ENCODE results near the gene DARS1. TPM values are rescaled to one million over a fixed set of nuclear protein-coding genes. Genes with fewer than 3 reads are reported as not detected.

DARS1 gene
- total RNA-seq, 1 experiment from 2014 or later, result 63.0 TPM

GRCh38 chr2:135994281-135994680 is 8.9 kb upstream of the DARS1 start:
- Histone ChIP-seq H3K36me3 (ENCODE audit: low read depth) (no peaks in the 10 kb centered on the region), H3K9me3 (ENCODE audit: insufficient read depth, low read depth) (no peaks in the 10 kb centered on the region), H2AFZ (no peak overlapping the region), H3F3A (ENCODE audit: insufficient read depth, low read depth) (no peaks in the 10 kb centered on the region), H3K4me1 (replicated peaks; ENCODE audit: insufficient read depth) (no peaks in the 10 kb centered on the region), H3K27me3 (ENCODE audit: insufficient read depth, low read depth) (no peaks in the 10 kb centered on the region), H3K4me2 (no peak overlapping the region), H3K4me3 (no peak overlapping the region), H4K20me1 (ENCODE audit: insufficient read depth) (no peaks in the 10 kb centered on the region), H3K27ac (no peak overlapping the region), H3K79me2 (ENCODE audit: low read depth) (no peaks in the 10 kb centered on the region), H3K9me2 (ENCODE audit: insufficient read depth) (no peaks in the 10 kb centered on the region)
- BruUV-seq (replicated peaks), result no TSS peak
- ChIA-PET POLR2A (ENCODE audit: unreplicated experiment) (no interaction called here), CTCF (no interaction called here)
- intact Hi-C loops (cut with micrococcal nuclease; ENCODE audit: unreplicated experiment), result no loop called here
- TF ChIP-seq CTCF (conservative IDR thresholded peaks at IDR 0.05) (no peak), EZH2 (IDR thresholded peaks at IDR 0.05; ENCODE audit: low read depth) (no peak)
- DNase-seq, result no peak

GRCh38 chr2:135993421-135993820 is 8.0 kb upstream of the DARS1 start:
- Histone ChIP-seq H4K20me1 (ENCODE audit: insufficient read depth) (no peaks in the 10 kb centered on the region), H3K4me2 (no peak overlapping the region), H3K79me2 (ENCODE audit: low read depth) (no peaks in the 10 kb centered on the region), H3K36me3 (ENCODE audit: low read depth) (no peaks in the 10 kb centered on the region), H2AFZ (no peak overlapping the region), H3K4me3 (no peak overlapping the region), H3K4me1 (replicated peaks; ENCODE audit: insufficient read depth) (no peaks in the 10 kb centered on the region), H3K9me3 (ENCODE audit: insufficient read depth, low read depth) (no peaks in the 10 kb centered on the region), H3K27me3 (ENCODE audit: insufficient read depth, low read depth) (no peaks in the 10 kb centered on the region), H3K9me2 (ENCODE audit: insufficient read depth) (no peaks in the 10 kb centered on the region), H3K27ac (no peak overlapping the region), H3F3A (ENCODE audit: insufficient read depth, low read depth) (no peaks in the 10 kb centered on the region)
- intact Hi-C loops (cut with micrococcal nuclease; ENCODE audit: unreplicated experiment), result no loop called here
- no TSS peak for BruUV-seq (replicated peaks)
- DNase-seq, result no peak
- ChIA-PET POLR2A (ENCODE audit: unreplicated experiment) (no interaction called here), CTCF (no interaction called here)
- TF ChIP-seq CTCF (conservative IDR thresholded peaks at IDR 0.05) (no peak), EZH2 (IDR thresholded peaks at IDR 0.05; ENCODE audit: low read depth) (no peak)

- DNase-seq, result no peak
- no peak overlapping the region for H3K4me3 ChIP-seq
- no peaks in the 10 kb centered on the region for H3K9me2 ChIP-seq (ENCODE audit: insufficient read depth)
- TF ChIP-seq CTCF (conservative IDR thresholded peaks at IDR 0.05) (no peak), EZH2 (IDR thresholded peaks at IDR 0.05; ENCODE audit: low read depth) (no peak)
- BruUV-seq (replicated peaks), result no TSS peak
- H3K79me2 ChIP-seq (ENCODE audit: low read depth), result no peaks in the 10 kb centered on the region
- H3K36me3 ChIP-seq (ENCODE audit: low read depth), result no peaks in the 10 kb centered on the region
- no peaks in the 10 kb centered on the region for H3F3A ChIP-seq (ENCODE audit: insufficient read depth, low read depth)
- no peak overlapping the region for H2AFZ ChIP-seq
- no peaks in the 10 kb centered on the region for H3K9me3 ChIP-seq (ENCODE audit: insufficient read depth, low read depth)
- H3K4me2 ChIP-seq, result no peak overlapping the region
- H4K20me1 ChIP-seq (ENCODE audit: insufficient read depth), result no peaks in the 10 kb centered on the region
- CTCF ChIA-PET, result no interaction called here
- POLR2A ChIA-PET (ENCODE audit: unreplicated experiment), result no interaction called here
- intact Hi-C loops (cut with micrococcal nuclease; ENCODE audit: unreplicated experiment), result no loop called here
- no peaks in the 10 kb centered on the region for H3K27me3 ChIP-seq (ENCODE audit: insufficient read depth, low read depth)
- H3K4me1 ChIP-seq (replicated peaks; ENCODE audit: insufficient read depth), result no peaks in the 10 kb centered on the region
- no peak overlapping the region for H3K27ac ChIP-seq
These were observed 6.4 kb upstream of the DARS1 start for GRCh38 chr2:135991861-135992260.

Data from PC-9 (cell line).